ENCODE results near the gene NOCT.

The NOCT gene, protein sequence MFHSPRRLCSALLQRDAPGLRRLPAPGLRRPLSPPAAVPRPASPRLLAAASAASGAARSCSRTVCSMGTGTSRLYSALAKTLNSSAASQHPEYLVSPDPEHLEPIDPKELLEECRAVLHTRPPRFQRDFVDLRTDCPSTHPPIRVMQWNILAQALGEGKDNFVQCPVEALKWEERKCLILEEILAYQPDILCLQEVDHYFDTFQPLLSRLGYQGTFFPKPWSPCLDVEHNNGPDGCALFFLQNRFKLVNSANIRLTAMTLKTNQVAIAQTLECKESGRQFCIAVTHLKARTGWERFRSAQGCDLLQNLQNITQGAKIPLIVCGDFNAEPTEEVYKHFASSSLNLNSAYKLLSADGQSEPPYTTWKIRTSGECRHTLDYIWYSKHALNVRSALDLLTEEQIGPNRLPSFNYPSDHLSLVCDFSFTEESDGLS

DNA sequence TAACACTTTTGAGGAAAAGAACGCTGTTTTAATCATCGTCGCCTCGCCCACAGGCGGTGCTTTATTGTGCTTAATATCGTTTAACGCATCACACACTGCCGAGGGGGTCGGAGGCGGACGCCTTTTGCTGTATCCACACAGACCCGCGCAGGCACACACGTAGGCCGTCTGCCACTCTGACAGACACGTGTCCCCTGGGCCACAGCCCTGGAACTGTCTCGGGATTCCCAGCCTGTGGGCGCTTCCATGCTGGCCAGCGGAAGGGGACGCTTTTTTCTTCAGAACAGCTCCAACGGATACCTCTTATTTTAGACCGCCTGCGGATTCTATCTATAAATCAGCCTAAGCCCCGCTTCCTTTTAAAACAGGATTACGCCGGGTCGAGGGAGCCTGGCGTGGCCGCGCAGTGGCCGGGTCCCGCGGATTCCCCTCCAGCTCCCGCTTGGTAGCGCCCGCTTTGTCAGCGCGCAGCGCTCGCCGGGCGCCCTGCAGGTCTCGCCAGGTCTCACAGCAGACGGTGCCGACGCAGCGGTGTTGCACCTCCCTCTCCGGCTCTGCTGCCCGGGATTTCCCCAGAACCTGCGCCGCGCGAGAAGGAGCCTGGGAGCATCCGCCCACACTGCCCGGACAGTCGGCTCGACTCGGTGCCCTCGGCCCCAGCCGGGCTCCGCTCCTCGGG, at the start of gene NOCT:
TSS of gene NOCT (plus strand) at position 513 of the 679 bp plus-strand sequence. CDS start 201 bp downstream, outside the sequence.
- ATAC-seq (peak; percentile 95), DNase-seq (peak; percentile 95)
- Mint-ChIP-seq H3K36me3 (ENCODE audit: low read depth) (peaks cover 22% of the 10 kb centered on the region), H3K9me3 (no peaks in the 10 kb centered on the region), H3K4me3 (peak within 1 kb of the TSS; percentile 91), H3K27ac (peak within 1 kb of the TSS; percentile 89), H3K4me1 (peaks cover 51% of the 10 kb centered on the region), H3K27me3 (no peaks in the 10 kb centered on the region)

DNA sequence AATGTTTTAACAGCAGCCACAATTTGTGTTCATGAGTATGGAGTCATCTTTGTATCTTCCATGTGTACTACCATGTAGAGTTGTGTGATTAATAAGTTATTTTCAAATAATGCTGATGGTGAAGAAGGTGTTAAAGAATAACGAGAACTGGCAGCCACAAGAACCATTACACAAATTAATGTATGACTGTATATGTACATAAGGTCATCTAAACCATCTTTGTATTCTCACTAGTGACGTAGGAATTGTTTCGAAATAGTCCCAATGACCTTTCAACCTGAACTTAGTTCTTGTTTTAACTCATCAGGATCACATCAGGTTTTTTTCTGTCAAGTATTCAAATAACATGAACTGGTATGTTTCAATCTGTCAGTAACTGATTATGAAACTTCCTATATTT, 48.3 kb upstream of the NOCT start:
- H3K27me3 Mint-ChIP-seq, result no peaks in the 10 kb centered on the region
- H3K9me3 Mint-ChIP-seq, result no peaks in the 10 kb centered on the region
- DNase-seq (no peak), ATAC-seq (no peak)
- no peak overlapping the region for H3K27ac Mint-ChIP-seq
- no peak overlapping the region for H3K4me3 Mint-ChIP-seq
- no peaks in the 10 kb centered on the region for H3K36me3 Mint-ChIP-seq (ENCODE audit: low read depth)
- no peaks in the 10 kb centered on the region for H3K4me1 Mint-ChIP-seq

DNA sequence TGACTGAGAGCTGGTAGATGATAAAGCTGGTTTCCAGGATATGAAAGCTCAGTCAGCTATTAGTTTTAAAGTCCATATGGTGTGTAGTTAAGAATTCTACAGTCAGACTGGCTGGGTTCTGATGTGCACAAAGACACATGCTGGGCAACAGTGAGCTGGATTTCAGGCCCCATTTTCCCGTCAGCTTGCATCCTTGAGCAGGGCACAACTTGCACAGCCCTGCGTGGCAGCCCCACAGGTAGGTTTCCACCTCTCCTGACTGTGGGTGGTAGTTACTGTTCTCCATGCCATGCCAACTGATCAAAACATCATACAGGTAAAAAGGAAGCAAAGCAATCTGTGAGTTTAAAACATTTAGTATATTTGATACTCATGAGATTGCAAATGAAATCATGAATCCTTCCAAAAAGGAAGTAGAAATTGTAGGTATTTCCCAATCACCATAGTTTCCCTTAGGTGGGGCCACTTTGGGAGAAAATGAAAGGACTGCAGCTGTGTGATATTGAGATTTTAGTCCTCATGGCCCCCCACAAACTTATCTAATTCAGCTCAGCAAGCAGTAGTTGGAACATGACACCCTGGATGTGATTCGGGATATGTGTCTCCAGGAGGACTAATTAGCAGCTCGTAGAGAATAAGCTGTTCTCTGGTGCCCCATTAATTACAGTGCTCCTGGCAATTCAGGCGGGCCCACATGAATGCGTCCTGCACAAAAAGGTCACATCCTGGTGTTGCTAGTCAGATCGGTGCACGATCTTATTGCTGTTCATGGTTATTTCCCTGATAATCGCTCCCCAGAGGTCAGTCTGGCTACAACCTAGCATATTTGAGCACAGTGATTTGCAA, 42.4 kb upstream of the NOCT start:
- Mint-ChIP-seq H3K4me1 (peaks cover 3% of the 10 kb centered on the region), H3K4me3 (no peak overlapping the region), H3K36me3 (ENCODE audit: low read depth) (no peaks in the 10 kb centered on the region), H3K27me3 (no peaks in the 10 kb centered on the region), H3K9me3 (no peaks in the 10 kb centered on the region), H3K27ac (no peak overlapping the region)
- DNase-seq (no peak), ATAC-seq (no peak)

DNA sequence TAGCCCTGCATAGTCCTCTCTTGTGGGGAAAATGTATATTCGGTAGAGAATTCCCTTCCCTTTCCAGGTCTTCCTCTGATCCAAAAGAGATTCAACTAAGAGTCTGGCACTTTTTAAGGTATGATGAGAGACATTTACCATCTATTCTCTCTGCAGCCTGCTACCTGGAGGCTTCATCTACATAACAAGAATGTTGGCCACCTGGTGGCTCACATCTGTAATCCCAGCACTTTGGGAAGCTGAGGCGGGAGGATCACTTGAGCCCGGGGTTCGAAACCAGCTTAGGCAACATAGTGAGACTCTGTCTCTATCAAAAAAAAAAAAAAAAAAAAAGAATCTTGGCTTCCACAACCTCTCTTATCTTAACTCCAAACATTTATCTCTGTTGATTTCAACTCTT, 40.4 kb upstream of the NOCT start:
- Mint-ChIP-seq H3K27ac (no peak overlapping the region), H3K4me3 (no peak overlapping the region), H3K9me3 (no peaks in the 10 kb centered on the region), H3K36me3 (ENCODE audit: low read depth) (no peaks in the 10 kb centered on the region), H3K4me1 (peaks cover 3% of the 10 kb centered on the region), H3K27me3 (no peaks in the 10 kb centered on the region)
- no peak for ATAC-seq
- DNase-seq, result no peak

DNA sequence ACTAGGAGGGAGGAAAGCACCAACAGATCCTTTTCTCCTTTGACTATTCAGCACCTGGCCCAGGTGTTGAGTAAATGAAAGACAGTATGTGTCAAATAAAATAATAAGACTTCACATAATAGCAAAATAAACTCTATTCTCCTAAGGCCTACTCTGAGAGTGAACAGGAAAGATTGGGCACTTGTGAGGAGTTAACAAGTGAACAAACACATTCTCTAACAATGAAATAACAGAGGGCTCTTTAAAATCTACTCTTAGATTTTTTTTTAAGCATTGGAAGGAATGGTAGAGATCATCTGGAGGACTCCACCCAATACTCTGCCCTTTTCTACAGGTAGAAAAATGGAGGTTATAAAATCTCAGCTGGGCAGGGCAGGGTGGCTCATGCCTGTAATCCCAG, 39.1 kb upstream of the NOCT start:
- H3K4me3 Mint-ChIP-seq, result no peak overlapping the region
- H3K4me1 Mint-ChIP-seq, result peaks cover 3% of the 10 kb centered on the region
- ATAC-seq (no peak), DNase-seq (no peak)
- H3K36me3 Mint-ChIP-seq (ENCODE audit: low read depth), result no peaks in the 10 kb centered on the region
- no peaks in the 10 kb centered on the region for H3K27me3 Mint-ChIP-seq
- H3K27ac Mint-ChIP-seq, result no peak overlapping the region
- no peaks in the 10 kb centered on the region for H3K9me3 Mint-ChIP-seq

DNA sequence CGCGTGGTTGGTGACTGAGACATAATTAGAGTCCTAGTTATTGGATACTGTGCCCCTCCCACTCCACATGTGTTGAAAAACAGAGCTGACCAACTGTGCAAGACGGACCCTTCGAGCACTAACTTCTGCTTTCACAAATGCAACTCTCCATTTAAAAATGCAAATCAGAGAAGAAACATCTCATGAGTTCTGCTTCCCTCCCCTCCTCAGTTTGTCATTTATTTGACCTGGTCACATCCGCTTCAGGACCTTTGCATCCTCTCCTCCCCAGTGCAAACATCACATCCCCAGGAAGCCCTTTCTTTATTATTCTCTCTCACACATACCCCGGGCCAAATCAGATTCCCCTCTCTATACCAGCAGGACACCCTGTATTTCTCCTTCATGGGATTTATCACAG, 38.1 kb upstream of the NOCT start:
- DNase-seq, result no peak
- H3K4me3 Mint-ChIP-seq, result no peak overlapping the region

DNA sequence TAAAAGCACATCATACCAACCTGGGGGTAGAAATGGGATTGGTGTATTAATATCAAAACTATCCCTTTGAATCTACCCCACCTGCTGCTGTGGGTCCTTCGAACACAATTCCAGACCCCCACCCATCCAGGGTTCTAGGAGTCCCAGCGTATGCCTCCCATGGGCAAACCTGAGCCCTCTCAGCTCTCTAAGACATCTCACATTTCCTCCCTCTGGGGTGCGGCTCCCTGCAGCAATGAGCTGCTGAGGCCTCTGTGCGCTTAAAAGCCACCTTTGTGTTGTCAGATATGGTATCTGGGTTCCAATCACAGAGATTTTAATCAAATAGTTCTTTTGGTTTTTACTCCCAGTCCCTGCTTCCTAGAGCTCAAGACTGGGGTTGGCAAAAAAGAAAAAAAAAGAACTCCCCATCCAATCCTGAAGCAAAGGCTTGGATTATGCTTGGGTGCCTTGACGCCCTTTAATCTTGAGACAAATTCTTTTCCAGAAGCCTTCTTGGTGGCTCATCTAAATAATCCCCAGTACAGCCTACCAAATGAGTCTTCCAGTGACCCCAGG, 37.5 kb upstream of the NOCT start:
- no peaks in the 10 kb centered on the region for H3K36me3 Mint-ChIP-seq (ENCODE audit: low read depth)
- H3K9me3 Mint-ChIP-seq, result no peaks in the 10 kb centered on the region
- no peak overlapping the region for H3K27ac Mint-ChIP-seq
- no peak for ATAC-seq
- no peak overlapping the region for H3K4me3 Mint-ChIP-seq
- DNase-seq, result no peak
- peaks cover 3% of the 10 kb centered on the region for H3K4me1 Mint-ChIP-seq
- H3K27me3 Mint-ChIP-seq, result no peaks in the 10 kb centered on the region

More for the DNA sequence above, 38.1 kb upstream of the NOCT start:
- no peaks in the 10 kb centered on the region for H3K36me3 Mint-ChIP-seq (ENCODE audit: low read depth)
- ATAC-seq, result no peak
- H3K27ac Mint-ChIP-seq, result no peak overlapping the region
- H3K4me1 Mint-ChIP-seq, result peaks cover 3% of the 10 kb centered on the region
- no peaks in the 10 kb centered on the region for H3K27me3 Mint-ChIP-seq
- H3K9me3 Mint-ChIP-seq, result no peaks in the 10 kb centered on the region

DNA sequence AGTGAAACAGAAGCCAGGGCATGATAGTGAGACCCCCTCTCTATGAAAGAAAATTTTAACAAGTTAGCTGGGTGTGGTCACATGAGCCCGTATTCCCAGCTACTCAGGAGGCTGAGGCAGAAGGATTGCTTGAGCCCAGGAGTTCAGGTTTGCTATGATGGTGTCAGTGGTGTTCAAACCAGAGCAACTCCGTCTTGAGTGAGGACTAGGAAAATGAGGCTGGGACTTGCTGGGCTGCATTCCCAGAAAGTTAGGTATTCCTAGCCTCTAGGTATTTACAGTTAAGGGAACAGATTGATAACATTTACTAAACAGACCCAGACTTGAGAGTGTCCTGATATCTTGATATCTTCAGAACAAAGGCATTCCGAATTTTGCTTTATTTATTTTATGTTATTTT, 37.0 kb upstream of the NOCT start:
- no peaks in the 10 kb centered on the region for H3K27me3 Mint-ChIP-seq
- H3K36me3 Mint-ChIP-seq (ENCODE audit: low read depth), result no peaks in the 10 kb centered on the region
- H3K4me3 Mint-ChIP-seq, result no peak overlapping the region
- H3K9me3 Mint-ChIP-seq, result no peaks in the 10 kb centered on the region
- DNase-seq (no peak), ATAC-seq (no peak)
- H3K4me1 Mint-ChIP-seq, result peaks cover 3% of the 10 kb centered on the region
- no peak overlapping the region for H3K27ac Mint-ChIP-seq

DNA sequence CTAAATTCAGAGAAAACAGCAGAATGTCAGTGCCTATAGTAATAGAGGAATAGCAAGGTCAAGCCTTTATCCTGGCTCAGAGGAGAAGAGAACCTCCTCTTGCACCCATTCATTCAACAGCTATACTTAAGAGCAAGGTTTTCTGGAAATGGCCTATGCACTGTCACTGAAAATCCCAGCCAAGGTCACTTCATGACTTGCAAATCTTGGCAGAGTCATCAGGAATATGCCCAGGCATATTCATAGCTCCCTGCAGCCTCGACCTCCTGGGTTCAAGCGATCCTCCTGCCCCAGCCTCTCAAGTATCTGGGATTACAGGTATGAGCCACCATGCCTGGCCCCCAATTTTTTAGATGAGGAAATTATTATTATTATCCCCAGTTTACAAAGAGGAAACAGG, 35.8 kb upstream of the NOCT start:
- DNase-seq, result no peak
- Mint-ChIP-seq H3K9me3 (no peaks in the 10 kb centered on the region), H3K36me3 (ENCODE audit: low read depth) (no peaks in the 10 kb centered on the region), H3K27ac (no peak overlapping the region), H3K4me1 (peaks cover 3% of the 10 kb centered on the region), H3K4me3 (no peak overlapping the region), H3K27me3 (no peaks in the 10 kb centered on the region)
- no peak for ATAC-seq

DNA sequence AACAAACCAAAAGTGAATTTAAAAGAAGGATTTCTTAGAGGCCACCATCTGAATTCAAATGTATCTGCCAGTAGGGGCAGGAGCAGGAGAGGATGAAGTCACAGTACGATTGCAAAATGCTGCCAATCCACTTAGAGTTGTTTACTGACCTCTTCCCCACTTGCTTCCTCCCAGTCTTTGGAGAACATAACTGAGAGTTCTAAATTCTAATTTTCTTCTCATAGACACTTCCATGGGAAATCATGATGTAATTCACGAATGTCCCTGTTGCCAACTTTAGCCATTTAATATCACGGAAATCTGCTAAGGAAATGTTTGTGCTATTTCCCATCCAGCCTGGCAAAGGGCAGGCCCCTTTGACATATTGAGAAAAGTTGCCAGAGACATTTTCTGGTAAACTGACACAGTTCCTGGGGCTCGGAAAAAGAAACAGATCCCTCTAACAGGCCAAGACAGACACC, 33.6 kb upstream of the NOCT start:
- ATAC-seq, result no peak
- DNase-seq, result no peak
- peaks cover 3% of the 10 kb centered on the region for H3K4me1 Mint-ChIP-seq
- H3K27ac Mint-ChIP-seq, result no peak overlapping the region
- H3K27me3 Mint-ChIP-seq, result no peaks in the 10 kb centered on the region
- no peaks in the 10 kb centered on the region for H3K36me3 Mint-ChIP-seq (ENCODE audit: low read depth)
- no peak overlapping the region for H3K4me3 Mint-ChIP-seq
- no peaks in the 10 kb centered on the region for H3K9me3 Mint-ChIP-seq

DNA sequence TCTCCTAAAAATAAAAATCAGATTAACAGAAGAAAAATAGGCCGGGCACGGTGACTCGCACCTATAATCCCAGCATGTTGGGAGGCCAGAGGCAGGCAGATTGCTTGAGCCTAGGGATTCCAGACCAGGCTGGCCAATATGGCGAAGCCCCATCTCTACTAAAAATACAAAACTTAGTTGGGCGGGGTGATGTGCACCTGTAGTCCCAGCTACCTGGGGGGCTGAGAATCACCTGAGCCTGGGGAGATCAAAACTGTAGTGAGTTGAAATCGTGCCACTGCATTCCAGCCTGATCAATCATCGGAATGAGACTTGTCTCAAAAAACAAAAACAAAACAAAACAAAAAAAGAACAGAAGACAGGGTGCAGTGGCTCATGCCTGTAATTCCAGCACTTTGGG, 32.8 kb upstream of the NOCT start:
- no peaks in the 10 kb centered on the region for H3K4me1 Mint-ChIP-seq
- ATAC-seq (no peak), DNase-seq (no peak)
- no peak overlapping the region for H3K4me3 Mint-ChIP-seq
- H3K36me3 Mint-ChIP-seq (ENCODE audit: low read depth), result no peaks in the 10 kb centered on the region
- no peaks in the 10 kb centered on the region for H3K27me3 Mint-ChIP-seq
- H3K9me3 Mint-ChIP-seq, result no peaks in the 10 kb centered on the region
- no peak overlapping the region for H3K27ac Mint-ChIP-seq

DNA sequence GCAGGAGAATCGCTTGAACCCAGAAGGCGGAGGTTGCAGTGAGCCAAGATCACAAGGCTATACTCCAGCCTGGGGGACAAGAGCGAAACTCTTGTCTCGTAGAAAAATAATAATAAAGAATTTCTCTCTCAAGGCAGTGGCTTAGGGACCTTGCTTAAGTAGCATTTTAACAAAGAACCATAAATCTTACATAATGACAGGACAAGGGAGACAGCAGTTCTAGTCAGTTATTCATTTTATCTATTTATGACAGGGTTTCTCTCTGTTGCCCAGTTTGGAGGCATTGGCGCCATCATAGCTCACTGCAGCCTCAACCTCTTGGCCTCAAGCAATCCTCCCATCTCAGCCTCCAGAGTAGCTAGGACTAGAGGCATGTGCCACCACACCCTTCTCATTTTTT, 31.9 kb upstream of the NOCT start:
- Mint-ChIP-seq H3K9me3 (no peaks in the 10 kb centered on the region), H3K36me3 (ENCODE audit: low read depth) (no peaks in the 10 kb centered on the region), H3K27ac (no peak overlapping the region), H3K4me3 (no peak overlapping the region), H3K27me3 (no peaks in the 10 kb centered on the region), H3K4me1 (no peaks in the 10 kb centered on the region)
- no peak for DNase-seq
- ATAC-seq, result no peak

DNA sequence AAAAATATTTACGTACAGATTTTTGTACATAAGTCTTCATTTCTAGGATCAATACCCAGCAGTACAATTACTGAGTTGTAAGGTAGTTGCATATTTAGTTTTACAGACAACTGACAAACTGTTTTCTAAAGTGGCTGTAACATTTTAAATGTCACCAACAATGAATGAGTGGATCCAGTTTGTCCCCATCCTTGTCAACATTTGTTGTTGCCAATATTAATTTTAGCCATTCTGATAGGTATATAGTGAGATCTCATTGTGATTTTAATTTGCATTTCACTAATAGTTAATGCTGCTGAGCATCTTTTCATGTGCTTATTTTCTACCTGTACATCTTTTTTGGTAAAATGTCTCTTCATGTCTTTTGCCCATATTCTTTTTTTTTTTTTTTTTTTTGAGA, 30.9 kb upstream of the NOCT start:
- H3K36me3 Mint-ChIP-seq (ENCODE audit: low read depth), result no peaks in the 10 kb centered on the region
- H3K9me3 Mint-ChIP-seq, result no peaks in the 10 kb centered on the region
- H3K27ac Mint-ChIP-seq, result no peak overlapping the region
- DNase-seq (no peak), ATAC-seq (no peak)
- H3K4me3 Mint-ChIP-seq, result no peak overlapping the region
- H3K4me1 Mint-ChIP-seq, result no peaks in the 10 kb centered on the region
- H3K27me3 Mint-ChIP-seq, result no peaks in the 10 kb centered on the region

DNA sequence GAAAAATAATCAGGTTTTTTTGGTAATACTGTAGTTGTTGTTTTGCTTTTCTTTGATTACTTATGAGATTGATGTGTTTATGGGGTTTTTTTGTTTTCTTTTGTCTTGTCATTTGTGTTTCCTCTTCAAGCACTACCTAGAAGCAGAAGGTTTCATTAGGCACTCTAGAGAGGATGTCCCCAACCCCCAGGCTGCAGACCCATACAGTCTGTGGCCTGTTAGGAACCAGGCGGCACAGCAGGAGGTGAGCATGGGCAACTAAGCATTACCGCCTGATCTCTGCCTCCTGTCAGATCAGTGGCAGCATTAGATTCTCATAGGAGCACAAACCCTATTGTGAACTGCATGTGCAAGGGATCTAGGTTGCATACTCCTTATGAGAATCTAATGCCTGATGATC, 22.9 kb upstream of the NOCT start:
- Mint-ChIP-seq H3K27me3 (peaks cover 1% of the 10 kb centered on the region), H3K27ac (no peak overlapping the region), H3K4me3 (no peak overlapping the region), H3K36me3 (ENCODE audit: low read depth) (no peaks in the 10 kb centered on the region), H3K4me1 (no peaks in the 10 kb centered on the region), H3K9me3 (no peaks in the 10 kb centered on the region)
- ATAC-seq, result no peak
- DNase-seq, result no peak

All from activated naive CD8-positive, alpha-beta T cell treated with anti-CD3 and anti-CD28 coated beads, Interleukin-2, amount 50 U/mL, for 24 hours (primary cell).